ENCODE data around the gene NFIC. TPM values are rescaled to one million over a fixed set of nuclear protein-coding genes. Genes with fewer than 3 reads are reported as not detected.

NFIC gene
- total and polyA plus RNA-seq, 4 donors = 17.2 to 56.2 (median 40.4) TPM

- peaks cover 30% of the 10 kb centered on the region for H3K4me1 ChIP-seq (ENCODE audit: control insufficient read depth, insufficient read depth, low read length)
- no peaks in the 10 kb centered on the region for H3K27me3 ChIP-seq (ENCODE audit: control insufficient read depth, insufficient read depth, low read length)
- WGBS (ENCODE audit: insufficient coverage) = 82% methylated on average over 6 of the region's 11 CpGs
- peaks cover 31% of the 10 kb centered on the region for H3K36me3 ChIP-seq (ENCODE audit: control insufficient read depth, insufficient read depth, low read length)
- H3K27ac ChIP-seq (ENCODE audit: low read depth, low read length) = no peak overlapping the region
- DNase-seq (ENCODE audit: low read depth in 4 of 6, low spot score in 6 of 6) = peak in 1 of 6 donors; percentile 55
- no peaks in the 10 kb centered on the region for H3K9me3 ChIP-seq (ENCODE audit: control insufficient read depth, insufficient read depth, low read length)
- H3K4me3 ChIP-seq (ENCODE audit: low read depth, low read length) = no peak overlapping the region
These were observed 12.2 kb downstream of the NFIC start for GRCh38 chr19:3378352-3379150.

- no peak for DNase-seq (ENCODE audit: low read depth in 4 of 6, low spot score in 6 of 6)
- no peaks in the 10 kb centered on the region for H3K9me3 ChIP-seq (ENCODE audit: control insufficient read depth, insufficient read depth, low read length)
- no peaks in the 10 kb centered on the region for H3K27me3 ChIP-seq (ENCODE audit: control insufficient read depth, insufficient read depth, low read length)
- H3K27ac ChIP-seq (ENCODE audit: low read depth, low read length) = no peak overlapping the region
- H3K4me3 ChIP-seq (ENCODE audit: low read depth, low read length) = no peak overlapping the region
- WGBS (ENCODE audit: insufficient coverage) = 94% methylated on average over 11 of the region's 11 CpGs
- H3K4me1 ChIP-seq (ENCODE audit: control insufficient read depth, insufficient read depth, low read length) = peaks cover 30% of the 10 kb centered on the region
- H3K36me3 ChIP-seq (ENCODE audit: control insufficient read depth, insufficient read depth, low read length) = peaks cover 40% of the 10 kb centered on the region
These were observed 14.4 kb downstream of the NFIC start for GRCh38 chr19:3380829-3381228.

- DNase-seq (ENCODE audit: low read depth in 4 of 6, low spot score in 6 of 6) = no peak
- Histone ChIP-seq H3K27ac (ENCODE audit: low read depth, low read length) (no peak overlapping the region), H3K9me3 (ENCODE audit: control insufficient read depth, insufficient read depth, low read length) (no peaks in the 10 kb centered on the region), H3K36me3 (ENCODE audit: control insufficient read depth, insufficient read depth, low read length) (peaks cover 48% of the 10 kb centered on the region), H3K27me3 (ENCODE audit: control insufficient read depth, insufficient read depth, low read length) (no peaks in the 10 kb centered on the region), H3K4me1 (ENCODE audit: control insufficient read depth, insufficient read depth, low read length) (peaks cover 34% of the 10 kb centered on the region), H3K4me3 (ENCODE audit: low read depth, low read length) (no peak overlapping the region)
- 91% methylated on average over 59 of the region's 59 CpGs for whole genome bisulfite sequencing (ENCODE audit: insufficient coverage)
These were observed 15.5 kb downstream of the NFIC start for GRCh38 chr19:3381701-3382372.

- Histone ChIP-seq H3K27me3 (ENCODE audit: control insufficient read depth, insufficient read depth, low read length) (no peaks in the 10 kb centered on the region), H3K4me3 (ENCODE audit: low read depth, low read length) (no peak overlapping the region), H3K27ac (ENCODE audit: low read depth, low read length) (no peak overlapping the region), H3K36me3 (ENCODE audit: control insufficient read depth, insufficient read depth, low read length) (peaks cover 52% of the 10 kb centered on the region), H3K9me3 (ENCODE audit: control insufficient read depth, insufficient read depth, low read length) (no peaks in the 10 kb centered on the region), H3K4me1 (ENCODE audit: control insufficient read depth, insufficient read depth, low read length) (peaks cover 41% of the 10 kb centered on the region)
- no peak for DNase-seq (ENCODE audit: low read depth in 4 of 6, low spot score in 6 of 6)
- 83% methylated on average over 14 of the region's 14 CpGs for WGBS (ENCODE audit: insufficient coverage)
These were observed 16.2 kb downstream of the NFIC start for GRCh38 chr19:3382460-3383100.

- Histone ChIP-seq H3K9me3 (ENCODE audit: control insufficient read depth, insufficient read depth, low read length) (no peaks in the 10 kb centered on the region), H3K4me1 (ENCODE audit: control insufficient read depth, insufficient read depth, low read length) (peaks cover 47% of the 10 kb centered on the region), H3K4me3 (ENCODE audit: low read depth, low read length) (no peak overlapping the region), H3K36me3 (ENCODE audit: control insufficient read depth, insufficient read depth, low read length) (peaks cover 54% of the 10 kb centered on the region), H3K27ac (ENCODE audit: low read depth, low read length) (no peak overlapping the region), H3K27me3 (ENCODE audit: control insufficient read depth, insufficient read depth, low read length) (no peaks in the 10 kb centered on the region)
- DNase-seq (ENCODE audit: low read depth in 4 of 6, low spot score in 6 of 6) = no peak
- WGBS (ENCODE audit: insufficient coverage) = 75% methylated on average over 12 of the region's 13 CpGs
These were observed 16.8 kb downstream of the NFIC start for GRCh38 chr19:3383121-3383722.

- H3K27ac ChIP-seq (ENCODE audit: low read depth, low read length) = no peak overlapping the region
- H3K27me3 ChIP-seq (ENCODE audit: control insufficient read depth, insufficient read depth, low read length) = no peaks in the 10 kb centered on the region
- no peak for DNase-seq (ENCODE audit: low read depth in 4 of 6, low spot score in 6 of 6)
- no peak overlapping the region for H3K4me3 ChIP-seq (ENCODE audit: low read depth, low read length)
- 73% methylated on average over 22 of the region's 25 CpGs for WGBS (ENCODE audit: insufficient coverage)
- H3K4me1 ChIP-seq (ENCODE audit: control insufficient read depth, insufficient read depth, low read length) = peaks cover 54% of the 10 kb centered on the region
- H3K36me3 ChIP-seq (ENCODE audit: control insufficient read depth, insufficient read depth, low read length) = peaks cover 56% of the 10 kb centered on the region
- H3K9me3 ChIP-seq (ENCODE audit: control insufficient read depth, insufficient read depth, low read length) = no peaks in the 10 kb centered on the region
These were observed 20.3 kb downstream of the NFIC start for GRCh38 chr19:3386447-3387234.

- H3K27ac ChIP-seq (ENCODE audit: low read depth, low read length) = peak overlapping the region; percentile 73
- peaks cover 50% of the 10 kb centered on the region for H3K36me3 ChIP-seq (ENCODE audit: control insufficient read depth, insufficient read depth, low read length)
- 10% methylated on average over 34 of the region's 42 CpGs for WGBS (ENCODE audit: insufficient coverage)
- H3K9me3 ChIP-seq (ENCODE audit: control insufficient read depth, insufficient read depth, low read length) = no peaks in the 10 kb centered on the region
- peak in 3 of 6 donors; percentile 66 to 97 (median 89) for DNase-seq (ENCODE audit: low read depth in 4 of 6, low spot score in 6 of 6)
- peaks cover 52% of the 10 kb centered on the region for H3K4me1 ChIP-seq (ENCODE audit: control insufficient read depth, insufficient read depth, low read length)
- H3K4me3 ChIP-seq (ENCODE audit: low read depth, low read length) = no peak overlapping the region
- H3K27me3 ChIP-seq (ENCODE audit: control insufficient read depth, insufficient read depth, low read length) = no peaks in the 10 kb centered on the region
These were observed 21.5 kb downstream of the NFIC start for GRCh38 chr19:3387645-3388589.

GRCh38 chr19:3389446-3389778 lies 23.0 kb downstream of the NFIC start:
- no peaks in the 10 kb centered on the region for H3K9me3 ChIP-seq (ENCODE audit: control insufficient read depth, insufficient read depth, low read length)
- H3K4me3 ChIP-seq (ENCODE audit: low read depth, low read length) = no peak overlapping the region
- no peak for DNase-seq (ENCODE audit: low read depth in 4 of 6, low spot score in 6 of 6)
- peaks cover 44% of the 10 kb centered on the region for H3K4me1 ChIP-seq (ENCODE audit: control insufficient read depth, insufficient read depth, low read length)
- no peak overlapping the region for H3K27ac ChIP-seq (ENCODE audit: low read depth, low read length)
- no peaks in the 10 kb centered on the region for H3K27me3 ChIP-seq (ENCODE audit: control insufficient read depth, insufficient read depth, low read length)
- WGBS (ENCODE audit: insufficient coverage) = 83% methylated on average over 8 of the region's 9 CpGs
- peaks cover 48% of the 10 kb centered on the region for H3K36me3 ChIP-seq (ENCODE audit: control insufficient read depth, insufficient read depth, low read length)

All from spinal cord (tissue), 10 donors.